ENCODE measurements around the gene HLA-E.
"Not testable (repeated sequence)": the region's sequence is repeated elsewhere in the genome, so short reads cannot be mapped to it uniquely, and the experiment has no call there.

HLA-E gene

DNA sequence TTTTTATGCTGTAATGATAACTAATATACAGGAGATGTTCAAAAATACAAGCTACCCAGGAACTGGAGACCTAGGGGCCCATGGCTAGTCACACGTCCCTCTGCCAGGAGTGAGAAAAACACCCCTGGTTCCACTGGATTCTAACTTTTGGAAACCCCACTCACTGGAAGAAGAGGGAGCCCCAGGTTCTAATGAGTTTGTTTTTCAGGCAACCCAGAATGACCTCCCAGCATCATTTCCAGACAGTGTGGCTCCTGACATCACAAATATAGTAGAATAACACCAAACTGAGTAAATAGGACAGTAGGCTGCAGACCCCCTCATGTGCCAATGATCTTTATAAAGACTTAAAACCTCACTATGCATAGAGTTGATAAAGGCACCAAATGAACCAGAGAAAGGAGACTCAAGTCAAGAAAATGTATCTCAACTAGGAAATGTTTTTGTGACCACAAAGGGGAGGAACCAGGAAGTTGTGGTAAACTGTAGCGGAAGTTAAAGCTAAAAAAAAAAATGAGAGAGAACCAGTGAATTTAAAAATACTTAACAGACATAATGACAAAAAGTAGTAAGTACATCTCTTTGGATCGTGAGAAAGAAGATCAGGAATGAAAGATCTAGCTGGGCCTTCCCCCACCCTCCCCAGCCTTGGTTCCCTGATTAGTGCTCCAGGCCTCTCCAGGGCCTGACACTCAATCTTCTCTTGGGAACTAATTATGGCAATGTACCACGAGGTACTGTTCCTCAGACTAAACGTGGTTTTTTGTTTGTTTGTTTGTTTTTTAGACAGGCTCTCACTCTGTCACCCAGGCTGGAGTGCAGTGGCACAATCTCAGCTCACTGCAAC is 19.8 kb downstream of the HLA-E start:
- DNase-seq, result no peak

DNA sequence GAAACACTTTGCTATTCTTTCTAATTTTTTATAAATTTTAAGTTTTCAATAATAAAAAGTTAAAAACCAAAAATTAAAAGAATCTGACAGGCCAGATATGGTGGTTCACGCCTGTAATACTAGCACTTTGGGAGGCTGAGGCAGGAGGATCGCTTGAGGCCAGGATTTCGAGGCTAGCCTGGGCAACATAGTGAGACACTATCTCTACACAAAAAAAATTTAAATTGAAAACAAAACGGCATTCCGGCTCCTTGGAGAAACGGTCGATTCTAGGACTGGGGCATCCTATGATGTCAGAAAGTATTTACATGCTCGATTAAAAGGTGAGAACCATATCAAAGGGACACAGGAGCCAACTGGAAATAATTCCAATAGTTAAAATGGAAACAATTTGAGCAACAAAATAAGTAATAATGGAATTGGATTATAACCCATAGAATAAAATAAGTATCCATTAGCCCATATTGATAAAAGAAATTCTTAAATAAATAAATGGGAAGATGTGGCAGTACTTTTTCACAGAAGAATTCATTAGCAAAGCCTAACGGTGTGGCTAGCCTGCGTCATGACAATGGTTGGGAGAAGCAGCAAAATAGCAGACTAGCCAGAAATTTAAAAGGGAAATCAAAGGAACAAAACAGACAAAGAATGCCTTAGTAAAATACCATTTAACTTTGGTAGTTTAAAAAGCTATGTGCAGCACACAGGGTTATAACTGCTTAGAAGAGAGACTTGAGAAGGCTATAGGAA is 21.3 kb downstream of the HLA-E start:
- no peak for DNase-seq

DNA sequence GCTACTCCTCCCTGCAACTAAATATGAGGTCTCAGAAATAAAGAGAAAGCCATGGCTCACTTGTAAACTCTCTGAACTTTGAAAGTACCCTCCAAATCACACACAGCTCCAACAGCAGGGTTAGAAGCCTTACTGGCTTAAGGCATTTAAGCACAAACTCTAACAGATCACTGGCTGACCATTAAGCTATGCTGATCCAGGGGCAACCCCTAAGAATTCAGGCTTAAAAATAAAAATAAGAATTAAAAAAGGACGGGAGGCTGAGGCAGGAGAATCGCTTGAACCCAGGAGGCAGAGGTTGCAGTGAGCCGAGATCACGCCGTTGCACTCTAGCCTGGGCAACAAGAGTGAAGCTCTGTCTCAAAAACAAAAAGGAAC is 21.8 kb downstream of the HLA-E start:
- no peak for DNase-seq

- no peak for DNase-seq
These were observed 24.1 kb downstream of the HLA-E start for GRCh38 chr6:30513451-30513850.

- DNase-seq, result no peak
These were observed 25.8 kb downstream of the HLA-E start for GRCh38 chr6:30515106-30515505.

DNA sequence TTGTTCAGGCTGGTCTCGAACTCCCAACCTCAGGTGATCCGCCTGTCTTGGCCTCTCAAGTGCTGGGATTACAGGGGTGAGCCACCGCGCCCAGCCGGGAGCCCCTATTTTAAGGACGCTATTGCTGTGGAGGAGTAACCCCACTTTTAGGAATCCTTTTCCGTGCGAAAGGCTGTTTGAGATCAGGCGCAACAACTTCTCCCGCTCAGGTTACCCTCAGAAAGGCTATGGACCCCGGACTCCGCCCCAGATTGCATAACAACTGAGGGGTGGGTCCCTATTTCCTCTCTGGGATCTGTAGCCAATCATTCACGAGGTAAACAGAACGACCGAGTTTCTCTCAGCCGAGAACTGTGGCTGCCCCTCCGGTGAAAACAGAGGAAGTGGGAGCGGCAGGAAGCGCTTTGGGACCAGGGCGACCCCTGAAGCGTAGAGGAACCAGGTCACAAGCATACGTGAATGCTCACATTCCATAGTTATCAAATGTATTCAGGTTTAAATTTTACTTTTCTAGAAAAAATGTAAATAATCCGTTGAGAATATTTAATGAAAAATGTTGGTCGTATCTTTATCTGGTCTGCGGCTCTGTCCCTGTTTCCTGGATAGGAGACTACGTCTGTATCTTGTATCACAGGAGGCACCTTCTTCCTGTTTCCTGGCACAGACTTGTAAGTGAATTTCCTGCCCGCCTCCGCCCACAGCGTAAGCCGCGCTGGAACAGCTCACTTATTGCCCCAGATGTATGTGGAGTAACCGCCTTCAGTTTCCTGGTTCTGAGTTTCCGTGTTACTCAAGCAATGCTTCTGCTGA is 26.8 kb downstream of the HLA-E start:
- DNase-seq, result peak; percentile 78

DNA sequence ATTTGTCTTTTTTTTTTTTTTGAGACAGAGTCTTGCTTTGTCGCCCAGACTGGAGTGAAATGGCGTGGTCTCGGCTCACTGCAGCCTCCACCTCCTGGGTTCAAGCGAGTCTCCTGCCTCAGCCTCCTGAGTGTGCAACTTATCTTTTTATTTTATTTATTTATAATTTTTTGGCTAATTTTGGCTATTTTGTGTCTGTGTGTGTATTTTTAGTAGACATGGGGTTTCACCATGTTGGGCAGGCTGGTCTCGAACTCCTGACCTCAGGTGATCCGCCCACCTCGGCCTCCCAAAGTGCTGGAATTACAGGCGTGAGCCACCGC is 27.4 kb downstream of the HLA-E start:
- not testable (repeated sequence) for DNase-seq

GRCh38 chr6:30517767-30518504 is 28.6 kb downstream of the HLA-E start:
- not testable (repeated sequence) for DNase-seq

DNA sequence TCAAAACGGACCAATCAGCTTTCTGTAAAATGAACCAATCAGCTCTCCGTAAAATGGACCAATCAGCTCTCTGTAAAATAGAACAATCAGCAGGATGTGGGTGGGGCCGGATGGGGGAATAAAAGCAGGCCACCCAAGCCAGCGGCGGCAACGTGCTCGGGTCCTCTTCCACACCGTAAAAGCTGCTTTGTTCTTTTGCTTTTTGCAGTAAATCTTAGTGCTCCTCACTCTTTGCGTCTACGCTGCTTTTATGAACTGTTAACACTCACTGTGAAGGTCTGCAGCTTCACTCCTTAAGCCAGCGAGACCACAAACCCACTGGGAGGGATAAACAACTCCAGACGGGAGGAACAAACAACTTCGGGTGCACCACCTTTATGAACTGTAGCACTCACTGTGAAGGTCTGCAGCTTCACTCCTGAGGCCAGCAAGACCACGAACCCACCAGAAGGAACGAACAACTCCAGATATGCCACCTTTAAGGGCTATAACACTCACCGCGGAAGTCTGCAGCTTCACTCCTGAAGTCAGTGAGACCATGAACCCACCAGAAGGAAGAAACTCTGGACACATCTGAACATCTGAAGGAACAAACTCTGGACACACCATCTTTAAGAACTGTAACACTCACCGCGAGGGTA is 29.3 kb downstream of the HLA-E start:
- DNase-seq, result not testable (repeated sequence)

DNA sequence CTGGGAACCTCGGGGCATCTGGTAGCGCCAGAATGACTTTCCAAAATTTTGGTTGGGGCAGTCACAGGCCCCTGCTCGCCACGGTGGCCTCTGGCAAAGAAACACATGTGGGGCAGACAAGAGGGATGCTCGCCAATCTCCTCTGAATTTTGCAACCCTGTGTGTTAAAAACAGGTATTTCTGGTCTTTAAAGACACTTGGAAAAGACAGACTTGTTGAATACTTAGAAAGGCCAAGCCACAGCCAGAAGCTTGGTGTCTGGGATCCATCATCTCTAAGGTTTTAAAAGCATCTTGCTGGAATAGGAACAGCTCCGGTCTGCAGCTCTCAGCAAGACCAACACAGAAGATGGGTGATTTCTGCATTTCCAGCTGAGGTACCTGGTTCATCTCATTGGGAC is 31.2 kb downstream of the HLA-E start:
- DNase-seq, result no peak

GRCh38 chr6:30521082-30521481 is 31.8 kb downstream of the HLA-E start:
- not testable (repeated sequence) for DNase-seq

- DNase-seq, result not testable (repeated sequence)
These were observed 32.6 kb downstream of the HLA-E start for GRCh38 chr6:30521952-30522351.

GRCh38 chr6:30526444-30526843 is 37.1 kb downstream of the HLA-E start:
- DNase-seq, result not testable (repeated sequence)

DNA sequence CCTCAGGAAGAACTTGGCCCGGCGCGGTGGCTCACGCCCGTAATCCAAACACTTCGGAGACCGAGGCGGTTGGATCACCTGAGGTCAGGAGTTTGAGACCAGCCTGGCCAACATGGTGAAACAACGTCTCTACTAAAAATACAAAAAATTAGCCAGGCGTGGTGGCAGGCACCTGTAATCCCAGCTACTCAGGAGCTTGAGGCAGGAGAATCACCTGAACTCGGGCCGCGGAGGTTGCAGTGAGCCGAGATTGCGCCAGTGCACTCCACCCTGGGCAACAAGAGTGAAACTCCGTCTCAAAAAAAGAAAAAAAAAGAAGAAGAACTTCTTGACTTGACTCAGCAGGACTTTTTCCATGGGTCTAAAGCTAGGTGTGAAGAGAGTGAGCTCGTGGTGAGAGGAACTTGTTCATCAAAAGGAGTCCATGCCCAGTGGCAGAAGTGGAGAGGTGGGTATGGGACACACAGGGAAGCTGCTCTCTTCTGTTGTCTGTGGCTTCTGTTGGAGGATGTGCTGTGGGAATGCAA is 40.1 kb downstream of the HLA-E start:
- DNase-seq, result not testable (repeated sequence)

DNA sequence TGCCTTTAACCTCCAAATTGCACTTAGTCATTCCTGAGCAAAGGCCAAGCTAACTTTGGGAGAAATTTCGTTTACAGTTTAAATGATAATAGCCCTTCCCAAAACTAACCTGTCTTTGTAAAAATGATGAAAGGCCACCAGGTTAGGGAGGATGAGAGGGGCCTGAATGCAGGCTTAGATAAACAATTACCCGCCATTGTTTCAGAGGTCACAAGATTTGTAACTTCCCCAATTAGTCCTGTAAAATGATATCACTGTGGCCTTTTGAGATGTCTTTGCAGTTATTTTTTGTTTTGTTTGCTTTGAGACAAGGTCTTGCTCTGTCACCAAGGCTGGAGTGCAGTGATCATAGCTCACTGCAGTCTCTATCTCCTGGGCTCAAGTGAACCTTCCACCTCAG is 40.7 kb downstream of the HLA-E start:
- DNase-seq, result no peak

- no peak for DNase-seq
These were observed 44.4 kb downstream of the HLA-E start for GRCh38 chr6:30533460-30534294.

GRCh38 chr6:30537931-30538330 is 48.6 kb downstream of the HLA-E start:
- no peak for DNase-seq

GRCh38 chr6:30541515-30542403 is 52.5 kb downstream of the HLA-E start:
- peak; percentile 80 for DNase-seq

GRCh38 chr6:30542404-30542725 is 53.1 kb downstream of the HLA-E start:
- DNase-seq, result no peak

GRCh38 chr6:30542915-30543314 is 53.6 kb downstream of the HLA-E start:
- no peak for DNase-seq

Data from activated CD4-positive, CD25-positive, alpha-beta regulatory T cell treated with anti-CD3 and anti-CD28 coated beads, Interleukin-2, amount 50 U/mL, for 72 hours (primary cell).